GM18511 (cell line): ENCODE measurements around the gene THSD7A.

Source experiments
- ATAC-seq: cut with Tn5 transposase; IDR thresholded peaks from one replicate; pipeline ENCODE4 v1.9.1; 2021; ENCODE audit warnings: mild to moderate bottlenecking, moderate library complexity; ENCODE audit not compliant: unreplicated experiment

THSD7A gene

GRCh38 chr7:11706666-11707605, 125.1 kb downstream of the THSD7A start:
- no peak for ATAC-seq

GRCh38 chr7:11703829-11704228, 128.2 kb downstream of the THSD7A start:
- no peak for ATAC-seq

- ATAC-seq, result no peak
These were observed 129.1 kb downstream of the THSD7A start for GRCh38 chr7:11702938-11703337.

GRCh38 chr7:11701829-11702560, 130.0 kb downstream of the THSD7A start:
- no peak for ATAC-seq

GRCh38 chr7:11699666-11700065, 132.3 kb downstream of the THSD7A start:
- no peak for ATAC-seq

- no peak for ATAC-seq
These were observed 133.6 kb downstream of the THSD7A start for GRCh38 chr7:11698384-11698871.

GRCh38 chr7:11690395-11690794, 141.6 kb downstream of the THSD7A start:
- no peak for ATAC-seq

GRCh38 chr7:11689096-11689495, 142.9 kb downstream of the THSD7A start:
- no peak for ATAC-seq

- ATAC-seq, result no peak
These were observed 150.5 kb downstream of the THSD7A start for GRCh38 chr7:11681461-11681860.

GRCh38 chr7:11675163-11675562, 156.8 kb downstream of the THSD7A start:
- ATAC-seq, result no peak

GRCh38 chr7:11668727-11669126, 163.3 kb downstream of the THSD7A start:
- ATAC-seq, result no peak

GRCh38 chr7:11667810-11668185, 164.2 kb downstream of the THSD7A start:
- no peak for ATAC-seq

- ATAC-seq, result no peak
These were observed 164.8 kb downstream of the THSD7A start for GRCh38 chr7:11667071-11667809.

GRCh38 chr7:11665357-11665756, 166.6 kb downstream of the THSD7A start:
- ATAC-seq, result no peak

- ATAC-seq, result no peak
These were observed 176.4 kb downstream of the THSD7A start for GRCh38 chr7:11655642-11656041.

GRCh38 chr7:11655163-11655562, 176.8 kb downstream of the THSD7A start:
- ATAC-seq, result no peak

GRCh38 chr7:11650500-11650899, 181.5 kb downstream of the THSD7A start:
- no peak for ATAC-seq

- no peak for ATAC-seq
These were observed 182.0 kb downstream of the THSD7A start for GRCh38 chr7:11650030-11650429.

GRCh38 chr7:11648980-11649379, 183.0 kb downstream of the THSD7A start:
- ATAC-seq, result no peak

- no peak for ATAC-seq
These were observed 183.9 kb downstream of the THSD7A start for GRCh38 chr7:11648101-11648500.

- no peak for ATAC-seq
These were observed 189.2 kb downstream of the THSD7A start for GRCh38 chr7:11642841-11643240.
